ENCODE data around the gene SPACA7.
"Not testable (repeated sequence)": the region's sequence is repeated elsewhere in the genome, so short reads cannot be mapped to it uniquely, and the experiment has no call there.

SPACA7 gene

DNA sequence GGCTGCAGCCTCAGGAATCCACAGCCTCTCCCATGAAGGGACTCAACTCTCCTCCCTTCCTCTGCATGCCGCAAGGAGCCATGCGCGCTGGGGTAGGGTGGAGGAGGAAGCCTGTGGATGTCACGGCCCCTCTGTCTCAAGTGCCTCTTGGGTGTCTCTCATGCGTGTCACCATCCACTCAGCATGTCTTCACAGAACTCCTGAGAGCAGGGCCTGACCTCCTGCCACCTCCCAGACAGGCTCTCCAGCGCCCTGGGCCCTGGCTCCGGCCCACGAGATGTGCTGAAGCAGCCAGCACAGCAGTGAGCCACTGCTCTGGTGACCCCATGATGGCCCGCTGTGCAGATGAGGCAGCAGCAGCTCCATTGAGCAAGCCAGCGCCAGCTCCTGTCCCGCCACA lies 25.9 kb upstream of the SPACA7 start:
- no peak for DNase-seq (ENCODE audit: low read depth)

DNA sequence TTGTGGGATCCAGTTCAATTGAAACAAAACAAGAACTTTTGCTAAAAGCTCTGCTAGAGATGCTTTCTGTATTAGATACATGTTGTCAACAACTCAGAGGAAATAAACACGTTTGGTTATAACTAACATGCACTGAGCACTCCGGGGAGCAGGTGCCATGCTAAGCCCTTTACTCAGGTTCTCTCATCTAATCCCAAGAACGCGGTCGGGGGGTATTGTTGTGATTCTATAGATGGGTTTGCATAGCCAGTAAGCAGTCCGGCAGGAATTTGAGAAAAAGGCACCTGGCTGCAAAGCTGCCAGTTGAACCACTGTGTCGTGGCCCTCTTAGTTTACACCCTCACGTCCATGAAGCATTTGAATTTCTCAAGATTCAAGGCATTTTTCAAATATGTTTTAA lies 24.3 kb upstream of the SPACA7 start:
- DNase-seq (ENCODE audit: low read depth) = no peak

DNA sequence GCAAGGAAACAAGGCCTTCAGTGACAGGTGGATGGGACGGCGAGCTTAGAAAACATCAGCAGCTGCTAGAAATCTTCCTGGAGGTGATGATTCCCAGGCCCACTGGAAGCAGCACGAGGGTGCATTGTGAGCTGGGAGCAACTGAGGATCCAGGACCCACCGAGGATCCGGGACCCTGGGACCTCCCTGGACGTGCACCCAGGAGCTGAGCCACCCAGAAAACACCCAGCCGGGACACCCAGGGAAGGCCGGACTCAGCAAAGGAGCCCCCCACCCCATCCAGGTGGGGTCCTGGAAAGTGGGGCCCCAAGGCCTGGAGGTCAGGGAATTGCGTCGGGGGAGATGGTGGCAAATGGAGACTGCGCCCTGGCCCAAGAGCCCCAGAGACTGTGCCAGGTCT lies 22.3 kb upstream of the SPACA7 start:
- no peak for DNase-seq (ENCODE audit: low read depth)

DNA sequence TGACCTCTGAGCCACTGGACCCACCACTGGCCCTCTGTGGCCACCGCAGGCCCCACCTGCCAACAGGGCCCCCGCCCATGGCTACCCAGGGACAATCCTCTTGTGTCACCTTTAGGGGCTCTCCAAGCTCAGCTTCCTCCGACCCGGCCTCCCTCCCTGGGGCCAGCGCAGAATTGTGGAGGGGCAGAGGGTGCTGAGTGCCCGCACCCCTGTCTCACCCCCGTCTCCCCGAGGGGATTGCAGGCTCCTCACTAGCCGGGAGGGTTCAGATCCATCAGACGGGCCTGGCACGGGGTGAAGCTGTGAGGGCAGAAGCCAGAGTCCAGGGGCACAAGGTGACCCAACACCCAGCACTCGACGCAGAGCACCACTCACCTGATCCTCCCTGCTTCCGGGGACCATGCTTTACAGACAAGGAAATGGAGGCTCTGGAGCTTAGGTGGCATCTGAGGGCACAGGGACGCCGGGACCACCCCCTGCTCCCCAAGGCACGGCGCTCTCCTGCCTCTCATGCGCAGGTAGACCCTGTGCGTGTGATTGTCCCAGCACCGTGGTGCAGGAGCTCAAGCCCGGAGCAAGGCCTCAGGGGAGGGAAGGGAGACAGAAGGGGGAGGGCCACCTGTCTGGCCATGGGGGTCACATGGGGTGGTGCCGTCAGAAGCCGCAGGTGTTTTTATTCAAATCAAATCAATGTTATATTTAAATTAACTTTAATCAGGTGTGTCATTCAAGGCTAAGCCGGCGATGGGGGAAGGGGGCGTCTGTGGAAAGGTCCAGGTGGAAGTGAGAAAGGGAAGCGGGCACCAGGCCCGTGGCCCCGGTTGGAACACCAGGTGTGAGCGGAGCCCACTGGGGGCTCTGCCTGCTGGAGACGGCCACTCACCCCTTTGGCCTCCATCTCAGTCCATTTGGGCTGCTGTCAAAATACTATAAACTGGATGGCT lies 21.6 kb upstream of the SPACA7 start:
- no peak for DNase-seq (ENCODE audit: low read depth)

DNA sequence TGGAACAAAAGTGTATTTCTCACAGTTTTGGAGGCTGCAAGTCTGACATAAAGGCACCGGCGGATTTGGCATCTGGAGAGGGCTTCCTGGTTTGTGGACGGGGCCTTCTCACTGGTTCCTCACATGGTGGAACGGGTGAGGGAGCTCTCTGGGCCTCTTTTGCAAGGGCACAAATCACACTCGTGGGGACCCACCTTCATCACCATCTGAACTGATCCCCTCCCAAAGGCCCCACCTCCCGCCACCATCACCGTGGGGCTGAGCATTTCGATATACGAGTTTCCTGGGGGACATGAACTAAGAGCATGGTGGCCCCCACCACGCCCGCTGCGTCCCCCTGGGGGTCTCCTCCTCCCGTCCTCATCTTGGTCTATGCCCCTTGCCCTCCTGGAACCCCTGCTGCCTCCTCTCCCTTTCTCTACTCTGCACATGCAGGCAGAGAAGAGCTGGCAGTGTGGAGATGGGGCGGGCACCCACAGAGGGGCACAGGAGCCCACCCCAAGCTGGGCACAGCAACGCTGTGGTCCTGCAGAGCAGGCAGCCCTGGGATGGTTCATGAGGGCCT lies 20.8 kb upstream of the SPACA7 start:
- no peak for DNase-seq (ENCODE audit: low read depth)

DNA sequence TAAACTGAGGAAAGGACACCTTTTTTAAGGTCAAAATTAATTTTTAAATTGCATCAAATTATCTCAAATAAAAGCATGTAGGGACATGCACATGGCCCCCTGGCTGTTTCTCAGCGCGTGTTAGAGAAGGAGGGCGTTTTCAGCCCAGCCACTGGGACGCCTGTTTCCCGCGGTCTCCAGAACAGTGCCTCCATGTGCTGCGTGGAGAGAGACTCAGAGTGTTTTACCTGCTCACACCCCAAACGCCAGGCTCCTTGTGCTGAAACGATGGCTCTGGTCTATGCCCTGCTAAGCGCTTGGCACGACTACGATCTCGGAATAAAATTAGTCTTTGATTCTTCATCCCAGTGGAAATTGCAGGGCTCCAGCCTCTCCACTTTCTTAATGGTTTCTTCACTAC lies 20.0 kb upstream of the SPACA7 start:
- no peak for DNase-seq (ENCODE audit: low read depth)

DNA sequence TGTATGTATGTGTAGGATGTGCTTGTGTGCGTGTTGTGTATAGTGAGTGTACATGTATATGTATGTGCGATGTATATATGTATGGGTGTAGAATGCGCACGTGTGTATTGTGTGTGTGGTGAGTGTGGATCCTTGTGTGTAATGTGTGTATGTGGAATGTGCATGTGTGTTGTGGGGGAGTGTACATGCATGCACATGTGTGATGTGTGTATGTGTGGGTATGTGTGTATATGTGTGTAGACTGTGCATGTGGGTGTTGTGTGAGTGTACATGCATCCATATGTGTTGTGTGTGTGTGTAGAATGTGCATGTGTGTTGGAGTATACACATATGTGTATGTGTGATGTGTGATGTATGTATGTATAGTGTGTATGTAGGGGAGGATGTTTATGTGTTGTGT lies 18.0 kb upstream of the SPACA7 start:
- no peak for DNase-seq (ENCODE audit: low read depth)

DNA sequence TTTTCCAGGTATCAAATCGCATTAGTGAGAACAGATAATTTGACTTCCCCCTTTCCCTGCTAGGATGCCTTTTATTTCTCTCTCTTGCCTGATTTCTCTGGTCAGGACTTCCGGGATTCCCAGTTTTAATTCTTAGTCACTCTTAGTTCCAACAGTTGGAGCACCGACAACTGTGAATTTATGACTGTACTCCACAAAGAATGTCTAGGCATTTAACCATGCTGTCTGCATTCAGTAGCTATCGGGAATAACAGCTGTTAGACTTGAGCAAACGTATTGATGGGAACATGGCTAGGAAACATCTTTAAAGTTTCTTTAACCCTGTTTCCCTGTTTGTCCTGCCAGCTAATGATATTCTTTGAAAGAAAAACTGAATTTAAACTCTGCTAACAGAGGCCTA lies 14.1 kb upstream of the SPACA7 start:
- DNase-seq (ENCODE audit: low read depth) = no peak

DNA sequence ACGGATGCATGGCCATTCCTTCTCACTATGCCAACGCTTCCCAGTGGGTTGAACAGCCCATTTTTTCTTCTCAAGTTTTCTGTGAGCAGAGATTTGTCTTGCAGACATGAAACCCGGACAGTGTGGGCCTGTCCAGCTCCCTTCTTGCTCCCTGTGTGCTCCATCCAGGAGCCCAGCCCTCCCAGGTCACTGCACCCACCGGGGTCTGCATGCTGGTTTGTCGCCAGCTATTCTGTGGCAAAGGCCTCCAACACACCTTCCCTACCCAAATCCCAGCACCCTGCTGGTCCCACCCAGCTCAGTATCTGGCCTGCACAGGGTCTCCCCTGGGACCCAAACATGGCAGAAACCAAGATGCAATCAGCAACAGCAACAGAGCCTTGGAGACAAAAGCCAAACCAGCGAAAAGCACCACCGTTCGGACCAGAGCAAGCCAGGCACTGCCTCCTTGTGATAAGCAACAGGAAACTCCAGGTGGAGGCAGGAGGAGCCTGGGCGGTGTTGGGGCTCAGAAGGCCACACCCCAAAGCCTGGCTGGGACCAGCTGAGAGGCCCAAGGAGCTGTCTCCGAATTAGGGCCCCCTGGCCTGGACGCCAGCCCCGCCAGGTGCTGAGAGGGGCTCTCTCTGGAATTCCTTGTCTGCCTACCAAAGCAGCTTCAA lies 12.2 kb upstream of the SPACA7 start:
- no peak for DNase-seq (ENCODE audit: low read depth)

DNA sequence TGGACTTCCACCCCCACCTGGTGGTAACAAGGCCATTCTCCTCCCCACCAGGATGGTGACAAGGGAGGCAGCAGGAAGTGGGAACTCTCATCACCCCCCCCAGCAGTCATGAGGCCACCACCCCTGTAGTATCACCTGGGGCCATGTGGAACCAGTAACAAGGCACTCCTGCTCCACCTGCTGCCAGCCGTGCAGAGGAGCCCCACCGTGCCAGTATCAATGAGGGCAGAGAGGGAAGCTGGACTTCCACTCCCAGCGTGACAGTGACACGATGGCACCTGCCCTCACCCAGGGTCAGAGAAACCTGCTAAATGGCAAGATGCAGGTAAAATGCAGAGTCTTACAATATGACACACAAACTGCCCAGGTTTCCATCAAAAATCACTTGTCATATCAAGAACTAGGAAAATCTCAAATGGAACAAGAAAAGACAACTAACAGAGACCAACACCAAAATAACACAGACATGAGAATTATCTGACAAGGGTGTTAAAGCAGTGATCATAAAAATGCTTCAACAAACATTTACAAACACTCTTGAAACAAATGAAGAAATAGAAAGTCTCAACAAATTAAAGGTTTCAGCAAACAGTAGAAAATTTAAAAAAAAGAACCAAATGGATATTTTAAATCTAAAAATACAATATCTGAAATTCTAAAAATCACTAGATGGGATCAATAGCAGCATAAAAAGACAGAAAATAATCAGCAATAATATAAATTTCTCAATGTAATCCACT lies 9.1 kb upstream of the SPACA7 start:
- no peak for DNase-seq (ENCODE audit: low read depth)

DNA sequence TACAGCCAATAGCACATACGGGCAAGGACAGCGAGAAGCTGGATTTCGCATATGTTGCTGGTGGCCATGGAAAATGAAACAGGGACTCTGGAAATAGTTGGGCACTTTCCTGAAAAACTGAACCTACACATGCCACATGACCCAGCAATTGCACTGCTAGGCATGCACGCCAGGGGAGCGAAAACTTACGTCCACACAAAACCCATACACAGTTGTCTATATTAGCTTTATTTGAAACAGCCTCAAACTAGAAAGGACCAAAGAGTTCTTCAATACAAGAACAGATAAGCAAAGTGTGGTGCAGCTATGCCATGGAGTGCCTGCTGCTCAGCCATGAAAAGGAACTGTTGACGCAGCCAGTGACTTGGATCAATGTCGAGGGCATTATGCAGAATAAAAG lies 7.3 kb upstream of the SPACA7 start:
- no peak for DNase-seq (ENCODE audit: low read depth)

DNA sequence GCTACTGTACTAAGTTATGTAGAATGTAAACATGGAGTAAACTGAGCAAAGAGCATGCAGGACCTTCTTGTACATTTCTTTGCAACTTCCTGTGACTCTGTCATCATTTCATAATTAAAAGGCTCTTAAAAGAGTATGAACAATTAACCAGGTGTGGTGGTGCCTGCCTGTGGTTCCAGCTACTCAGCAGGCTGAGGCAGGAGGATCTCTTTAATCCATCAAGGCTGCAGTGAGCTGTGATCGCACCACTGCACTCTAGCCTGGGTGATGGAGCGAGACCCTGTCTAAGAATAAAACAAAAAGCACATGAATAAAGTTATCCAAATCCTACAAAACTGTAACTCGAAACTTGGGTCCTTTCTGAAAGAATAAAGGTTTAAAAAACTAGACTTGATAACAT lies 5.8 kb upstream of the SPACA7 start:
- DNase-seq (ENCODE audit: low read depth) = no peak

DNA sequence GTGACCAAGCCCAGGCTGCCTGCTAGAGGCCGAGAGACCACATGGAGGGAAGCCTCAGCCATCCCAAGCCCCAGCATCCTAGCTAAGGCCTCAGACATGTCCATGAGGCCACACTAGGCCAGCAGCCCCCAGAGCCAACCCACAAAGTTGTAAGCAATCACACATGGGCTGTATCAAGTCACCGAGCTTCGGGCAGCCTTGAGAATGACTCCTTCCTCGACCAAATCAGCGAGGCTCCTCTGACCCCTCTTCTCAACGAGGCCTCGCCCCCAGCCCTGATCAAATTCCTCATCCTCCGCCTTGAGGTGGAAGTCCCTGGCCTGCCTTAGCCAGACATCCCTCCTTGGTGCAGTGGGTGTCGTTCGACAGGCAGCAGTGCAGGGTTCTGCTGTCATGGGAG lies 1.9 kb upstream of the SPACA7 start:
- no peak for DNase-seq (ENCODE audit: low read depth)

DNA sequence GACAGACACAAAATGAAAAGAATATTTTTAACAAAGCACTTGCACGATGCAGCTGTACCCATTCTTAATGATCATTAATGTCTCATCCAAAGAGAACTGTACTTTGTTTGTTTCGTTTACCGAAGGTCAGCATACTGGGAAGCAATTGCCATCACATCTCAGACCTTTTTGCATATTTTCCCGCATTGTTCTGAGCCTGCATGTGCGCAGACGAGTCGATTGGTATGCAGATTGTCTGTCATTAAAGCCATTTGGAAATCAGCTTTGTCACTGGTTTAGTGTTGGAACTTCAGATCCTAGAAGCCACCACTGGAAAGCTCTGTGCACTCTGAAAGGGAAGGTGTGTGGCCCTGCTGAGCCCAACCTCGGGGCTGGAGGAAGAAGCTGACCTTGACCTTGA lies 15.6 kb downstream of the SPACA7 start:
- no peak for DNase-seq (ENCODE audit: low read depth)

DNA sequence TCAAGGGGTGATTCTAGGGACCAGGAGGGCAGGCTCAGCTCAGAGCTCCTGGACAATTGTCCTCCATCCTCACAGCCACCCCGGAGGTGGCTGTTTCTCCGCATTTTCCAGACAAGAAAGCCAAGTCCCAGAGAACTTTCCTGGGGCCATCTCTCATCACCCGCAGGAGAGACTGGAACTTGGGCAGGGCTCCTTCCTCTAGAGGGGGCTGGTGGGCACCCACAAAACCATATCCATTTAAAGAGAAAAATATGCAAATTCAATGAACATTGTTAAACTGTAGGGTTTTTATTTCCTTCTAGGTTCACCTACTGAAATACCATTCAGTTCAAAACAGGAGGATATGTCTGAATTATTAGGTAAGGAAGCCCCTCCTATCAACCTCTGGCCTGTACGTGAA lies 16.6 kb downstream of the SPACA7 start:
- no peak for DNase-seq (ENCODE audit: low read depth)

DNA sequence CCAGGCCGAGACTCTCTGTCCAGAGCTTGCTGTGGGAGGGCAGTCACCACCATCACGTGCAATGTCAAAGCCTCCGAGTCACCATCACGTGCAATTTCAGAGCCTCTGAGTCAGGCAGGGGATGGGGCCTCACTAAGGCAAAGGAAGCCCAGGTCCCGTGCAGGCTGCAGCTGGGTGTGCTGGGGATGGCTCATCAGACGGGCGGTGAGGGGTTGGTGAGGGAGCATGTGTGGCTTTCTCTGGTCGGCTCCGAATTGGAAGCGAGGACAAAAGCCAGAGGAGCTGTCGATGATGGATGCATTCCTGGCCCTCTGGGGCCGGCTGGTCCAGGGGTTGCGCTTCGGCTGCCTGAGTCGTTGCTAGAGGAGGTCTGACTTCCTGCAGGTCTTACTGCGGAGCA lies 18.9 kb downstream of the SPACA7 start:
- not testable (repeated sequence) for DNase-seq (ENCODE audit: low read depth)

DNA sequence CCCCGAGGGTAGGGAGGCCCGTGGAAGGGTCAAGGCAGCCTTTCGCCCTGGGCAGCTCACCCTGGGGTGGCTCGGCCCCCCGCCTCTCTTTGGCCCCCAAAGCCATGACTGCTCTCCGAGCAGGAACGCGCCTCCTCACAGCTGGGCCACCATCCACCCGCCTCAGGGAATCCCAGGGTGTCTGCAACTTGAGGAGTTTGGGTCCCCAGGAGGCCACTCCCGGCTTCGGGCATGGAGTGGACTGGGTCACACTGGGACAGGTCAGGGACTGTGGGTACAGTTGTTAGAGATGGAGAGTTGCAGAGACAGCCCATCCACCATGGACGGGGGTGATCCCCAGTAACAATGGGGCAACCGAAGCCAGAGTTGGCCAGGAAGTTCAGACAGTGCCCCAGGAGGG lies 19.8 kb downstream of the SPACA7 start:
- DNase-seq (ENCODE audit: low read depth) = not testable (repeated sequence)

DNA sequence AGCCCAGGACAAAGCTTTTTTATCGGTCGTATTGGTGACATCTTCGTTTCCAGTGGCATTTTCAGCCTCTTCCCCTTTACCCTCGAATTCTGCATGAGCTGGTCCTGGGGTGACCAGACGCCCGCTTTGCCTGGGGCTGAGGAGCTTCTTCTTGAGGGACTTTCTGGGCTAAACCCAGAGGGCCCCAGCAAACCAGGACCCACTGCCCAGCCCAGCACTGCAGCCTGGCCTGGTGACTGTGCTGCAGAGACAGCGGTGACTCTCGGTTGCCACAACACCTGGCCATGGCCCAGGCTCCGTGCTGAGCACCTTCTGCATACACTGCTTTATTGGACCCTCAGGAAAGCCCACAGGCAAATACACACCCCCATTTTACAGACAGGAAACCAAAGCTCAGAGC lies 21.0 kb downstream of the SPACA7 start:
- no peak for DNase-seq (ENCODE audit: low read depth)

DNA sequence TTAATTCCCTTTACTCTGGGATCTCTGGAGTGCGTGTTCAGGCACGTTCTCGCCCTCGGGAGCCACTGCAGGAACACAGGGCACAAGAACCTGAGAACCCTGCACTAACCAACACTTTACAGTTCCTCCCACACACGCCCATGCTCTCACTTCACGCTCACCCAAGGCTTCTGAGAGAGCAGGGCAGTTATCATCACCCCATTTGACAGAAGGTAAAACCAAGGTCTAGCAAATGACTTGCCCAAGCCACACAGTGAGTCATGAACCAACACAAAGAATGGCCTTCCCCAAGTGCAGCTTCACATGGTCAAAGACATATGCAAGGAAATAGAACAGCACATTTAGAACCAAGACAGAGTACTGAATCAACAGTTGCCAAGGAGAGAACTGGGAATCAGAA lies 22.2 kb downstream of the SPACA7 start:
- not testable (repeated sequence) for DNase-seq (ENCODE audit: low read depth)

DNA sequence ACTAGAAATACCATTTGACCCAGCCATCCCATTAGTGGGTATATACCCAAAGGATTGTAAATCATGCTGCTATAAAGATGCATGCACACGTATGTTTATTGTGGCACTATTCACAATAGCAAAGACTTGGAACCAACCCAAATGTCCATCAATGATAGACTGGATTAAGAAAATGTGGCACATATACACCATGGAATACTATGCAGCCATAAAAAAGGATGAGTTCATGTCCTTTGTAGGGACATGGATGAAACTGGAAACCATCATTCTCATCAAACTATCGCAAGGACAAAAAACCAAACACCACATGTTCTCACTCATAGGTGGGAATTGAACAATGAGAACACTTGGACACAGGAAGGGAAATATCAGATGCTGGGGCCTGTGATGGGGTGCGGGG lies 33.7 kb downstream of the SPACA7 start:
- not testable (repeated sequence) for DNase-seq (ENCODE audit: low read depth)

DNA sequence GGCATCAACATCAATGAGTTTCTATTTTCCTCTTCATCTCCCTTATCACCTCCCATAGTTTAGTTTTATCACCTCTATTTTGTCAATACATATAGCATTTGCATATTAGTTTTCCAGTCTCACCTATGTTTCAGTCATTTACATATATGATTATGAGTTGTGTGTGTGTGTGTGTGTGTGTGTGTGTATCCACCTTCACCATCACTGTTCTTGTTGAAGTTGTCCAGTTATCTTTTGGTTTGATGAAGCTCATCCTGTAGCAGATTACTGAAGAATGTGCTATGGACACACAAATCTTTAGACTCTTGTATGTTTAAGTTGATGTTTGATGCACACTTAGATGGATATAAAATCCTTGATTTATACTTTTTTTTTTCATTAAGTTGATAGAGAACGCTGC lies 40.5 kb downstream of the SPACA7 start:
- no peak for DNase-seq (ENCODE audit: low read depth)

DNA sequence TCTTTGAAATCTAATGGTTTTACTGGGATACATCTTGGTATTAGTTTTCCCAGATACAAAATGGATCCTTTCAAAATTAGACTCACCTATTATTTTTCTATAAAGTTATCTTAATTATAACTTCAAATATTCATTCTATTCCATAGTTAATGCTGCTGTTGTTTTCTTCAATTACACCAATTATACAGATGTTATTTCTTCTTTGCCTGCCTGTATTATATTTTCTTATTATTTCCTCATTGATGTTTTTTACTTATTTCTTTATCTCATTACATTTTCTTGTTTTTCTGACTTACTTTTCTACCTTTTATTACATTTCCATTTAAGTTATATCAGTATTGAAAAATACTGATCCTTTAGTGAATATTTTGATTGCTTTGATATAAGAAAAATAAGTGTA lies 40.9 kb downstream of the SPACA7 start:
- no peak for DNase-seq (ENCODE audit: low read depth)

DNA sequence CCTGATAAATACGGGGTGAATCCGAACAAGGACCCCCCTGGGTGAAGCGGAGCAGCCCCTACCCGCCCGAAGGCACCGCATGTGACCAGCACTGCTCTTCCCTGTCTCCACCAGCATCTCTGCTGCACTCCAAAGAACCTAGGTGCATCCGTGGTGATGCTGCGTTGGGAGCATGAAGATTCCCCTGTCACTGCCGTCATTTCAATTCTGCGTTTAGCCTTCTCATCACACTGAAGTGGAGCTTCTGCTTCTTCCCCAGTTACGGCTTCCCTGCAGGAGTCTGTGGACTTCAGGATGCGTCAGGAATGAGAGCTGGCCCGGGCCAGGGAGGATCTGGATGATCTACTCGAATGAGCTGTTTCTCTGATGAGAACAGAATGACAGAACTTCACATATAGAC lies 47.9 kb downstream of the SPACA7 start:
- no peak for DNase-seq (ENCODE audit: low read depth)

Data from T-helper 22 cell (primary cell).